HG03342 (cell line): Measurements from ENCODE around the gene RAB3D.
A peak's percentile ranks its signal among the peaks of the same experiment; 100 is the strongest.
"Not testable (repeated sequence)": the region's sequence is repeated elsewhere in the genome, so short reads cannot be mapped to it uniquely, and the experiment has no call there.

ENCODE experiments used
- ATAC-seq: cut with Tn5 transposase; IDR thresholded peaks from one replicate; pipeline ENCODE4 v1.9.1; 2021; ENCODE audit warnings: mild to moderate bottlenecking, moderate library complexity; ENCODE audit not compliant: unreplicated experiment

Gene RAB3D

GRCh38 chr19:11339254-11340098 lies at the start of gene RAB3D:
Gene RAB3D, minus strand, starts transcription at chr19:11339657. Its CDS starts 2,258 bp downstream, at chr19:11337399.
- peak; percentile 69 for ATAC-seq

- ATAC-seq = no peak
Measured at GRCh38 chr19:11387162-11388034, 47.9 kb upstream of the RAB3D start.

GRCh38 chr19:11384778-11385129 lies 45.3 kb upstream of the RAB3D start:
- no peak for ATAC-seq

GRCh38 chr19:11383706-11384048 lies 44.2 kb upstream of the RAB3D start:
- ATAC-seq = no peak

- ATAC-seq = no peak
Measured at GRCh38 chr19:11382898-11383705, 43.6 kb upstream of the RAB3D start.

- peak; percentile 78 for ATAC-seq
Measured at GRCh38 chr19:11380653-11381537, 41.4 kb upstream of the RAB3D start.

- no peak for ATAC-seq
Measured at GRCh38 chr19:11379857-11380350, 40.4 kb upstream of the RAB3D start.

GRCh38 chr19:11379269-11379845 lies 39.9 kb upstream of the RAB3D start:
- ATAC-seq = not testable (repeated sequence)

- no peak for ATAC-seq
Measured at GRCh38 chr19:11378319-11379189, 39.1 kb upstream of the RAB3D start.

- no peak for ATAC-seq
Measured at GRCh38 chr19:11377756-11378155, 38.3 kb upstream of the RAB3D start.

- ATAC-seq = no peak
Measured at GRCh38 chr19:11377237-11377636, 37.8 kb upstream of the RAB3D start.

- no peak for ATAC-seq
Measured at GRCh38 chr19:11375143-11375948, 35.9 kb upstream of the RAB3D start.

GRCh38 chr19:11374433-11375142 lies 35.1 kb upstream of the RAB3D start, which contains the start of gene SWSAP1:
Gene SWSAP1, plus strand, starts transcription at chr19:11374666. Its CDS starts 15 bp downstream, at chr19:11374681.
- ATAC-seq = peak; percentile 91

GRCh38 chr19:11373885-11374432 lies 34.5 kb upstream of the RAB3D start:
- no peak for ATAC-seq

- ATAC-seq = no peak
Measured at GRCh38 chr19:11373166-11373884, 33.9 kb upstream of the RAB3D start.

- ATAC-seq = no peak
Measured at GRCh38 chr19:11370744-11371143, 31.3 kb upstream of the RAB3D start.
